Kidney tubule cell (primary cell): ENCODE measurements around the gene IL10RA.
"Not testable (repeated sequence)": the region's sequence is repeated elsewhere in the genome, so short reads cannot be mapped to it uniquely, and the experiment has no call there.

Experiments
- DNase-seq: peaks from one replicate; pipeline ENCODE4 v3.0.0-alpha.2; 2018; ENCODE audit warnings: low spot score

Gene IL10RA

GRCh38 chr11:118007563-118008270, 21.5 kb downstream of the IL10RA start:
- not testable (repeated sequence) for DNase-seq

GRCh38 chr11:118008271-118008911, 22.2 kb downstream of the IL10RA start:
- no peak for DNase-seq

- DNase-seq: no peak
Measured at GRCh38 chr11:118009864-118010737, 23.9 kb downstream of the IL10RA start.

GRCh38 chr11:118010738-118011461, 24.7 kb downstream of the IL10RA start:
- DNase-seq: no peak

GRCh38 chr11:118012083-118012669, 26.0 kb downstream of the IL10RA start:
- DNase-seq: peak; percentile 63

GRCh38 chr11:118014022-118014421, 27.8 kb downstream of the IL10RA start:
- DNase-seq: no peak

GRCh38 chr11:118015385-118015841, 29.2 kb downstream of the IL10RA start:
- no peak for DNase-seq

- DNase-seq: no peak
Measured at GRCh38 chr11:118016104-118016503, 29.9 kb downstream of the IL10RA start.

GRCh38 chr11:118017111-118017510, 30.9 kb downstream of the IL10RA start:
- no peak for DNase-seq

GRCh38 chr11:118017631-118018315, 31.6 kb downstream of the IL10RA start:
- DNase-seq: no peak

- no peak for DNase-seq
Measured at GRCh38 chr11:118018401-118018800, 32.2 kb downstream of the IL10RA start.

GRCh38 chr11:118021146-118021545, 35.0 kb downstream of the IL10RA start:
- DNase-seq: no peak

- DNase-seq: no peak
Measured at GRCh38 chr11:118027694-118028093, 41.5 kb downstream of the IL10RA start.

- no peak for DNase-seq
Measured at GRCh38 chr11:118028626-118029025, 42.4 kb downstream of the IL10RA start.

GRCh38 chr11:118033443-118033842, 47.2 kb downstream of the IL10RA start:
- no peak for DNase-seq

- no peak for DNase-seq
Measured at GRCh38 chr11:118042141-118042540, 55.9 kb downstream of the IL10RA start.

GRCh38 chr11:118042796-118043195, 56.6 kb downstream of the IL10RA start:
- DNase-seq: no peak

- no peak for DNase-seq
Measured at GRCh38 chr11:118045191-118045590, 59.0 kb downstream of the IL10RA start.

- no peak for DNase-seq
Measured at GRCh38 chr11:118046051-118046963, 60.1 kb downstream of the IL10RA start.
